22Rv1 (cell line): ENCODE data around the gene AKAP8L.

ENCODE experiments used
- ZFX ChIP-seq: fragments of 450-650 bp; IDR thresholded peaks from 2 replicates; pipeline ENCODE4 v1.6.1; 2017; ENCODE audit warnings: antibody characterized with exemption, borderline replicate concordance
- TF ChIP-seq, protein P1 (sequence below): fragments of 450-650 bp; IDR thresholded peaks from 2 replicates; pipeline ENCODE4 v1.5.1; 2017; ENCODE audit warnings: mild to moderate bottlenecking

DNA sequence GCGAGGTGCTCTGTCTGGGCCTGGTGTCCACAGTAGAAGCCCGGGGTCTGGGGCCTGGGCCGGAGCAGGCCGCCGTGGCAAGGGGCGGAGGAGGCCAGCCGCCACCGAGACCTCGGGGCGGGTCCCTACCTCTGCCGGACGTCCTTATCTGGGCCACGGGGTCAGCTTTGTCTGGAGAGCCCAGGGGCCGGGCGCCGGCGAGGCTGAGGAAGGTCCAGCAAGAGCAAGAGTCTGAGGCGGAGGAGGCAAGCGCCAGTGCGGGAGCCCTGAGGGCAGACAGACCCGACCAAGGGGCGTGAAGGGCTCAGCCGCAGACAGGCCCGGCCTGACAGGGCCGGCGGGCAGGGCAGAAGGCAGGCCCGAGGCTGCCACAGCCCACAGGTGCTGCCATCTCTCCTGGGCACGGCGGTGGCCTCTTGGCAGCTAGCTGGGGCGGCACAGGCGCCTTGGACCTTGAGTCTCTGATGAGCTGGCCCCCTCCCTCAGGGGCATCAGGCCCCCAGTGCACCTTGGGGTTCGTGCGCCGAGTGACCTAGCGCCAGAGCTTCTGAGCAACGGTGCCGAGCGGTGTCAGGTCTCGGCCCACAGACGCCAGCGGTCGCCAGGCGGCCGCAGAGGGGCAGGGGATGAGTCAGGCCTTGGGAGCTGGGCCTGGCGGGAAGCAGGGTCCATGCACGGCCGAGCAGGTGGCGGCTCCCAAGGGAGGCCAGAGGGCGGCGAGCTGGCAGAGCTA lies 20.1 kb downstream of the AKAP8L start:
- TF ChIP-seq, protein P1, sequence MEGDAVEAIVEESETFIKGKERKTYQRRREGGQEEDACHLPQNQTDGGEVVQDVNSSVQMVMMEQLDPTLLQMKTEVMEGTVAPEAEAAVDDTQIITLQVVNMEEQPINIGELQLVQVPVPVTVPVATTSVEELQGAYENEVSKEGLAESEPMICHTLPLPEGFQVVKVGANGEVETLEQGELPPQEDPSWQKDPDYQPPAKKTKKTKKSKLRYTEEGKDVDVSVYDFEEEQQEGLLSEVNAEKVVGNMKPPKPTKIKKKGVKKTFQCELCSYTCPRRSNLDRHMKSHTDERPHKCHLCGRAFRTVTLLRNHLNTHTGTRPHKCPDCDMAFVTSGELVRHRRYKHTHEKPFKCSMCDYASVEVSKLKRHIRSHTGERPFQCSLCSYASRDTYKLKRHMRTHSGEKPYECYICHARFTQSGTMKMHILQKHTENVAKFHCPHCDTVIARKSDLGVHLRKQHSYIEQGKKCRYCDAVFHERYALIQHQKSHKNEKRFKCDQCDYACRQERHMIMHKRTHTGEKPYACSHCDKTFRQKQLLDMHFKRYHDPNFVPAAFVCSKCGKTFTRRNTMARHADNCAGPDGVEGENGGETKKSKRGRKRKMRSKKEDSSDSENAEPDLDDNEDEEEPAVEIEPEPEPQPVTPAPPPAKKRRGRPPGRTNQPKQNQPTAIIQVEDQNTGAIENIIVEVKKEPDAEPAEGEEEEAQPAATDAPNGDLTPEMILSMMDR = no peak
- no peak for TF ChIP-seq ZFX
